ENCODE data around the gene TRIM36. TPM values are rescaled to one million over a fixed set of nuclear protein-coding genes. Genes with fewer than 3 reads are reported as not detected.

TRIM36 gene
- total RNA-seq, 1 experiment from 2014 or later: 12.6 TPM

GRCh38 chr5:115097236-115097635, 72.5 kb downstream of the TRIM36 start:
- Histone ChIP-seq H3K4me2 (ENCODE audit: low read length) (no peak overlapping the region), H3K36me3 (ENCODE audit: control insufficient read depth in 1 of 2, insufficient read depth in 2 of 2, low read length in 2 of 2) (no peaks in the 10 kb centered on the region), H3K4me3 (replicated peaks in 1 of 2; ENCODE audit: low read depth in 1 of 2, low read length in 2 of 2) (no peak overlapping the region), H3K27me3 (ENCODE audit: insufficient read depth, low read length) (no peaks in the 10 kb centered on the region), H2AFZ (ENCODE audit: low read depth, low read length, poor library complexity, severe bottlenecking) (no peak overlapping the region), H4K20me1 (ENCODE audit: insufficient read depth) (no peaks in the 10 kb centered on the region), H3K9ac (ENCODE audit: low read length) (no peak overlapping the region), H3K79me2 (ENCODE audit: insufficient read depth, low read length) (no peaks in the 10 kb centered on the region), H3K9me3 (ENCODE audit: control insufficient read depth in 1 of 2, insufficient read depth in 1 of 2, low read depth in 1 of 2, low read length in 2 of 2) (no peaks in the 10 kb centered on the region), H3K27ac (ENCODE audit: low read depth, low read length) (no peak overlapping the region), H3K9me2 (ENCODE audit: insufficient read depth) (no peaks in the 10 kb centered on the region), H3K4me1 (ENCODE audit: control insufficient read depth in 1 of 2, insufficient read depth in 2 of 2, low read length in 2 of 2) (peaks cover 0 to 4% of the 10 kb centered on the region in 2 experiments; a peak in 1 of 4 replicates)
- DNase-seq (ENCODE audit: low read depth, low spot score): no peak
- intact Hi-C loops (cut with micrococcal nuclease): loop anchor here (5.0 kb wide), 2 partner anchors 490 to 730 kb away; no protein-coding TSS in a partner anchor
- no peak for ATAC-seq
- ChIA-PET CTCF (interaction anchor here (0.7 to 1.9 kb wide), 13 partner anchors 9 to 1485 kb away, joined by 3 to 12 read pairs (median 4); partner anchors contain the start of gene CCDC112), RAD21 (ENCODE audit: low non-redundant PET in 1 of 2, low total read pairs in 2 of 2, uncharacterized antibody in 2 of 2, unreplicated experiment in 2 of 2) (interaction anchor here in 1 of 2 experiments (0.7 to 1.1 kb wide), 2 partner anchors 150 to 972 kb away, joined by 3 read pairs; no protein-coding TSS in a partner anchor), POLR2A (no interaction called here)
- TF ChIP-seq CEBPB (IDR thresholded peaks at IDR 0.05; ENCODE audit: low read depth) (no peak), POLR2AphosphoS5 (IDR thresholded peaks at IDR 0.05; ENCODE audit: low read depth, low read length) (no peak), RAD21 (IDR thresholded peaks at IDR 0.05; ENCODE audit: low read depth) (no peak), REST (IDR thresholded peaks at IDR 0.05; ENCODE audit: low read depth) (no peak), EZH2 (IDR thresholded peaks at IDR 0.05) (no peak), SIN3A (IDR thresholded peaks at IDR 0.05; ENCODE audit: low read depth) (no peak), ZNF274 (IDR thresholded peaks at IDR 0.05; ENCODE audit: low read depth, low read length) (no peak), ZBTB33 (IDR thresholded peaks at IDR 0.05; ENCODE audit: extremely low read depth, insufficient replicate concordance, low read length) (no peak), EGR1 (IDR thresholded peaks at IDR 0.05; ENCODE audit: low read depth) (no peak), ELF1 (IDR thresholded peaks at IDR 0.05; ENCODE audit: borderline replicate concordance, low read depth) (no peak), YY1 (IDR thresholded peaks at IDR 0.05; ENCODE audit: extremely low read depth, insufficient replicate concordance, low read depth, low read length) (no peak), SRF (IDR thresholded peaks at IDR 0.05; ENCODE audit: low read depth) (no peak), CBX3 (IDR thresholded peaks at IDR 0.05; ENCODE audit: low read depth) (no peak)
- TF ChIP-seq, protein P1, sequence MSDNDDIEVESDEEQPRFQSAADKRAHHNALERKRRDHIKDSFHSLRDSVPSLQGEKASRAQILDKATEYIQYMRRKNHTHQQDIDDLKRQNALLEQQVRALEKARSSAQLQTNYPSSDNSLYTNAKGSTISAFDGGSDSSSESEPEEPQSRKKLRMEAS (IDR thresholded peaks at IDR 0.05): no peak
- BruUV-seq (replicated peaks): no TSS peak
